Urothelium cell line (cell line): ENCODE results near the gene ZNF333.

Experiments used
- DNase-seq: peaks from one replicate; pipeline ENCODE4 v3.0.0; 2011; ENCODE audit warnings: low spot score, mixed read lengths
- FAIRE-seq: peaks from 2 replicates; lab custom pipeline; 2011; peaks lifted over from hg19 to GRCh38; lab: Jason Lieb, UNC

Gene ZNF333

GRCh38 chr19:14689598-14690503 is at the start of gene ZNF333:
ZNF333 (plus strand) TSS chr19:14690048; CDS start chr19:14693492, 3,444 bp downstream.
- no peak for FAIRE-seq

GRCh38 chr19:14648506-14648905 is 41.3 kb upstream of the ZNF333 start:
- DNase-seq: no peak
- no peak for FAIRE-seq

More at GRCh38 chr19:14689598-14690503, at the start of gene ZNF333:
- peak; percentile 95 for DNase-seq

- no peak for FAIRE-seq
- no peak for DNase-seq
Observed at GRCh38 chr19:14649020-14649419, 40.8 kb upstream of the ZNF333 start.

GRCh38 chr19:14650161-14650560 is 39.7 kb upstream of the ZNF333 start:
- no peak for DNase-seq

GRCh38 chr19:14654786-14655560 is 34.9 kb upstream of the ZNF333 start:
- DNase-seq (no peak), FAIRE-seq (no peak)

More at GRCh38 chr19:14650161-14650560, 39.7 kb upstream of the ZNF333 start:
- FAIRE-seq: no peak

- FAIRE-seq (no peak), DNase-seq (no peak)
Observed at GRCh38 chr19:14655726-14656125, 34.1 kb upstream of the ZNF333 start.

GRCh38 chr19:14659874-14660489 is 29.9 kb upstream of the ZNF333 start:
- DNase-seq (no peak), FAIRE-seq (no peak)

- no peak for DNase-seq
- no peak for FAIRE-seq
Observed at GRCh38 chr19:14661372-14661924, 28.4 kb upstream of the ZNF333 start.

GRCh38 chr19:14669940-14670339 is 19.9 kb upstream of the ZNF333 start:
- DNase-seq (no peak), FAIRE-seq (no peak)

- FAIRE-seq: no peak
- no peak for DNase-seq
Observed at GRCh38 chr19:14670408-14670807, 19.4 kb upstream of the ZNF333 start.

- FAIRE-seq (no peak), DNase-seq (no peak)
Observed at GRCh38 chr19:14672188-14672872, 17.5 kb upstream of the ZNF333 start.

GRCh38 chr19:14673088-14673487 is 16.8 kb upstream of the ZNF333 start:
- no peak for FAIRE-seq
- no peak for DNase-seq

- FAIRE-seq (no peak), DNase-seq (no peak)
Observed at GRCh38 chr19:14674764-14675163, 15.1 kb upstream of the ZNF333 start, which contains the start of gene ADGRE3. ADGRE3 (minus strand) TSS chr19:14674844; CDS start chr19:14674770, 74 bp downstream.

- no peak for DNase-seq
- FAIRE-seq: no peak
Observed at GRCh38 chr19:14676762-14677161, 13.1 kb upstream of the ZNF333 start.

GRCh38 chr19:14677464-14677863 is 12.4 kb upstream of the ZNF333 start:
- FAIRE-seq (no peak), DNase-seq (no peak)

GRCh38 chr19:14678199-14678598 is 11.6 kb upstream of the ZNF333 start:
- no peak for FAIRE-seq

GRCh38 chr19:14682084-14682483 is 7.8 kb upstream of the ZNF333 start:
- no peak for FAIRE-seq
- DNase-seq: no peak

More at GRCh38 chr19:14678199-14678598, 11.6 kb upstream of the ZNF333 start:
- no peak for DNase-seq

GRCh38 chr19:14683439-14683838 is 6.4 kb upstream of the ZNF333 start:
- DNase-seq: no peak
- no peak for FAIRE-seq

- no peak for FAIRE-seq
Observed at GRCh38 chr19:14686411-14686810, 3.4 kb upstream of the ZNF333 start.

GRCh38 chr19:14694641-14695266 is 4.9 kb downstream of the ZNF333 start:
- FAIRE-seq (no peak), DNase-seq (no peak)

More at GRCh38 chr19:14686411-14686810, 3.4 kb upstream of the ZNF333 start:
- DNase-seq: no peak
